ENCODE measurements around the gene HGFAC. TPM values are rescaled to one million over a fixed set of nuclear protein-coding genes. Genes with fewer than 3 reads are reported as not detected.
"Not testable (repeated sequence)": the region's sequence is repeated elsewhere in the genome, so short reads cannot be mapped to it uniquely, and the experiment has no call there.

Gene HGFAC
- total RNA-seq, 1 donor = not detected

GRCh38 chr4:3449574-3450534 lies 8.1 kb downstream of the HGFAC start:
- no peaks in the 10 kb centered on the region for H3K27me3 ChIP-seq (ENCODE audit: insufficient read depth, low read length)
- no peaks in the 10 kb centered on the region for H3K4me1 ChIP-seq (ENCODE audit: insufficient read depth, low read length)
- no peaks in the 10 kb centered on the region for H3K9me3 ChIP-seq (ENCODE audit: low read depth, low read length)
- H3K4me3 ChIP-seq (ENCODE audit: low read length) = no peak overlapping the region

- Histone ChIP-seq H3K4me1 (ENCODE audit: insufficient read depth, low read length) (no peaks in the 10 kb centered on the region), H3K9me3 (ENCODE audit: low read depth, low read length) (no peaks in the 10 kb centered on the region), H3K4me3 (ENCODE audit: low read length) (no peak overlapping the region), H3K27me3 (ENCODE audit: insufficient read depth, low read length) (no peaks in the 10 kb centered on the region)
Measured at GRCh38 chr4:3450643-3451042, 8.9 kb downstream of the HGFAC start.

- no peak overlapping the region for H3K4me3 ChIP-seq (ENCODE audit: low read length)
- H3K27me3 ChIP-seq (ENCODE audit: insufficient read depth, low read length) = no peaks in the 10 kb centered on the region
- H3K4me1 ChIP-seq (ENCODE audit: insufficient read depth, low read length) = no peaks in the 10 kb centered on the region
- no peaks in the 10 kb centered on the region for H3K9me3 ChIP-seq (ENCODE audit: low read depth, low read length)
Measured at GRCh38 chr4:3451956-3452355, 10.2 kb downstream of the HGFAC start.

- no peaks in the 10 kb centered on the region for H3K27me3 ChIP-seq (ENCODE audit: insufficient read depth, low read length)
- H3K4me1 ChIP-seq (ENCODE audit: insufficient read depth, low read length) = no peaks in the 10 kb centered on the region
- H3K9me3 ChIP-seq (ENCODE audit: low read depth, low read length) = no peaks in the 10 kb centered on the region
- no peak overlapping the region for H3K4me3 ChIP-seq (ENCODE audit: low read length)
Measured at GRCh38 chr4:3452376-3452775, 10.6 kb downstream of the HGFAC start.

- not testable (repeated sequence) for H3K27me3 ChIP-seq (ENCODE audit: insufficient read depth, low read length); H3K9me3 ChIP-seq (ENCODE audit: low read depth, low read length); H3K4me3 ChIP-seq (ENCODE audit: low read length); H3K4me1 ChIP-seq (ENCODE audit: insufficient read depth, low read length)
Measured at GRCh38 chr4:3455596-3455995, 13.8 kb downstream of the HGFAC start.

GRCh38 chr4:3458371-3458770 lies 16.6 kb downstream of the HGFAC start:
- no peaks in the 10 kb centered on the region for H3K9me3 ChIP-seq (ENCODE audit: low read depth, low read length)
- no peak overlapping the region for H3K4me3 ChIP-seq (ENCODE audit: low read length)
- H3K27me3 ChIP-seq (ENCODE audit: insufficient read depth, low read length) = no peaks in the 10 kb centered on the region
- H3K4me1 ChIP-seq (ENCODE audit: insufficient read depth, low read length) = no peaks in the 10 kb centered on the region

- not testable (repeated sequence) for H3K27me3 ChIP-seq (ENCODE audit: insufficient read depth, low read length); H3K4me3 ChIP-seq (ENCODE audit: low read length); H3K4me1 ChIP-seq (ENCODE audit: insufficient read depth, low read length); H3K9me3 ChIP-seq (ENCODE audit: low read depth, low read length)
Measured at GRCh38 chr4:3459156-3459555, 17.4 kb downstream of the HGFAC start.

GRCh38 chr4:3460926-3461325 lies 19.2 kb downstream of the HGFAC start:
- Histone ChIP-seq H3K27me3 (ENCODE audit: insufficient read depth, low read length) (peaks cover 6% of the 10 kb centered on the region), H3K4me3 (ENCODE audit: low read length) (no peak overlapping the region), H3K9me3 (ENCODE audit: low read depth, low read length) (no peaks in the 10 kb centered on the region), H3K4me1 (ENCODE audit: insufficient read depth, low read length) (no peaks in the 10 kb centered on the region)

- no peak overlapping the region for H3K4me3 ChIP-seq (ENCODE audit: low read length)
- H3K27me3 ChIP-seq (ENCODE audit: insufficient read depth, low read length) = peaks cover 6% of the 10 kb centered on the region
- H3K9me3 ChIP-seq (ENCODE audit: low read depth, low read length) = no peaks in the 10 kb centered on the region
- H3K4me1 ChIP-seq (ENCODE audit: insufficient read depth, low read length) = no peaks in the 10 kb centered on the region
Measured at GRCh38 chr4:3461515-3462291, 19.9 kb downstream of the HGFAC start.

GRCh38 chr4:3462321-3462789 lies 20.6 kb downstream of the HGFAC start:
- no peak overlapping the region for H3K4me3 ChIP-seq (ENCODE audit: low read length)
- no peaks in the 10 kb centered on the region for H3K4me1 ChIP-seq (ENCODE audit: insufficient read depth, low read length)
- H3K9me3 ChIP-seq (ENCODE audit: low read depth, low read length) = no peaks in the 10 kb centered on the region
- H3K27me3 ChIP-seq (ENCODE audit: insufficient read depth, low read length) = peaks cover 6% of the 10 kb centered on the region

- no peak within 1 kb of the TSS for H3K4me3 ChIP-seq (ENCODE audit: low read length)
- H3K9me3 ChIP-seq (ENCODE audit: low read depth, low read length) = no peaks in the 10 kb centered on the region
- H3K27me3 ChIP-seq (ENCODE audit: insufficient read depth, low read length) = peaks cover 6% of the 10 kb centered on the region
- H3K4me1 ChIP-seq (ENCODE audit: insufficient read depth, low read length) = no peaks in the 10 kb centered on the region
Measured at GRCh38 chr4:3462790-3463415, 21.1 kb downstream of the HGFAC start, which contains the start of gene DOK7. Gene DOK7 (plus strand): TSS chr4:3463306. CDS start chr4:3463376, 70 bp downstream.

GRCh38 chr4:3463556-3464348 lies 22.0 kb downstream of the HGFAC start:
- Histone ChIP-seq H3K4me3 (ENCODE audit: low read length) (no peak overlapping the region), H3K9me3 (ENCODE audit: low read depth, low read length) (no peaks in the 10 kb centered on the region), H3K4me1 (ENCODE audit: insufficient read depth, low read length) (no peaks in the 10 kb centered on the region), H3K27me3 (ENCODE audit: insufficient read depth, low read length) (peaks cover 6% of the 10 kb centered on the region)

GRCh38 chr4:3464349-3464905 lies 22.7 kb downstream of the HGFAC start:
- no peaks in the 10 kb centered on the region for H3K4me1 ChIP-seq (ENCODE audit: insufficient read depth, low read length)
- peaks cover 6% of the 10 kb centered on the region for H3K27me3 ChIP-seq (ENCODE audit: insufficient read depth, low read length)

More at GRCh38 chr4:3464349-3464905, 22.7 kb downstream of the HGFAC start:
- no peaks in the 10 kb centered on the region for H3K9me3 ChIP-seq (ENCODE audit: low read depth, low read length)
- no peak overlapping the region for H3K4me3 ChIP-seq (ENCODE audit: low read length)

Data from mononuclear cell (primary cell).